A549 (cell line): ENCODE data around the gene JOSD2. TPM values are rescaled to one million over a fixed set of nuclear protein-coding genes. Genes with fewer than 3 reads are reported as not detected.

ENCODE experiments used
- ATAC-seq, 2 experiments: fragments of 200-7000 bp in 1 of 2; fragments of >200 bp in 1 of 2; cut with Nextera tagmentation in 1 of 2; cut with Tn5 transposase in 1 of 2; 3 replicates each; pipeline versions ENCODE4 v1.8.0 to v1.9.1; 2018 to 2020; ENCODE audit warnings: mild to moderate bottlenecking in 1 of 2, moderate library complexity in 1 of 2
- CTCF ChIA-PET: fragments of 300-600 bp; sonication (Branson Sonifier 250); formaldehyde crosslinking; extraction: SDS; loops from one replicate; lab custom pipeline; 2021; ENCODE audit warnings: antibody characterized with exemption, inconsistent platforms; lab: Yijun Ruan, JAX
- POLR2A ChIA-PET: fragments of 350-600 bp; formaldehyde crosslinking; extraction: SDS; loops from one replicate; lab custom pipeline; 2021; ENCODE audit warnings: antibody characterized with exemption, inconsistent platforms; lab: Yijun Ruan, JAX
- DNase-seq, 2 experiments: peaks; one replicate each; pipeline versions ENCODE4 v3.0.0 to v3.0.0-alpha.2; 2011 to 2016; ENCODE audit warnings: low read depth in 1 of 2, low spot score in 1 of 2
- FAIRE-seq: peaks from 2 replicates; lab custom pipeline; 2011; peaks lifted over from hg19 to GRCh38; lab: Jason Lieb, UNC
- H3K27ac ChIP-seq, 2 experiments: fragments of >200 bp; sonication (Bioruptor Twin); formaldehyde crosslinking; 3 replicates each; pipeline ENCODE4 v1.5.1; 2016 to 2017
- H3K4me1 ChIP-seq: fragments of >200 bp; sonication (Bioruptor Twin); formaldehyde crosslinking; 3 replicates; pipeline ENCODE4 v1.6.1; 2016
- H3K4me2 ChIP-seq: fragments of >200 bp; sonication (Bioruptor Twin); formaldehyde crosslinking; 3 replicates; pipeline ENCODE4 v1.6.1; 2016
- H3K4me3 ChIP-seq: fragments of >200 bp; sonication (Bioruptor Twin); formaldehyde crosslinking; 3 replicates; pipeline ENCODE4 v1.5.1; 2016
- H3K9me3 ChIP-seq: fragments of >200 bp; sonication (Bioruptor Twin); formaldehyde crosslinking; 3 replicates; pipeline ENCODE4 v1.6.1; 2016
- BCL3 ChIP-seq: fragments of >200 bp; sonication (Bioruptor Twin); formaldehyde crosslinking; IDR thresholded peaks from 3 replicates; pipeline ENCODE4 v1.6.1; 2016
- CEBPB ChIP-seq, 2 experiments: fragments of >200 bp in 1 of 2; sonication (Bioruptor Twin) in 1 of 2; formaldehyde crosslinking in 1 of 2; IDR thresholded peaks; 2 replicates each; pipeline ENCODE4 v1.6.1; 2012 to 2016
- CHD2 ChIP-seq: fragments of 150-350 bp; IDR thresholded peaks from 2 replicates; pipeline ENCODE4 v1.6.1; 2014; ENCODE audit warnings: low read length; ENCODE audit not compliant: partially characterized antibody
- EHMT2 ChIP-seq: fragments of 200-600 bp; sonication (generic); IDR thresholded peaks from 2 replicates; pipeline ENCODE4 v1.6.1; 2016; ENCODE audit warnings: antibody characterized with exemption, low read depth, mild to moderate bottlenecking, moderate library complexity
- EP300 ChIP-seq, 2 experiments: fragments of >200 bp; sonication (Bioruptor Twin); formaldehyde crosslinking; IDR thresholded peaks; 2 replicates in 1 of 2; 3 replicates in 1 of 2; pipeline ENCODE4 v1.6.1; 2016 to 2017
- FOSL2 ChIP-seq, 2 experiments: fragments of 450-650 bp in 1 of 2; fragments of >200 bp in 1 of 2; sonication (Bioruptor Twin) in 1 of 2; formaldehyde crosslinking; IDR thresholded peaks; 2 replicates each; pipeline versions ENCODE4 v1.5.0 to v1.6.1; 2016 to 2020; ENCODE audit warnings: mild to moderate bottlenecking in 1 of 2, moderate library complexity in 1 of 2
- HDAC2 ChIP-seq: fragments of 200-600 bp; sonication (generic); IDR thresholded peaks from 2 replicates; pipeline ENCODE4 v1.6.1; 2016
- HOXB13 ChIP-seq: fragments of 250-450 bp; sonication (Bioruptor Pico); IDR thresholded peaks from 2 replicates; pipeline ENCODE4 v1.5.0; 2020; ENCODE audit warnings: low read depth, mild to moderate bottlenecking, moderate library complexity
- KDM5A ChIP-seq: fragments of 200-600 bp; sonication (generic); IDR thresholded peaks from 2 replicates; pipeline ENCODE4 v1.6.1; 2016; ENCODE audit warnings: antibody characterized with exemption, mild to moderate bottlenecking
- NPAS2 ChIP-seq: fragments of 250-450 bp; sonication (Bioruptor Pico); IDR thresholded peaks from 2 replicates; pipeline ENCODE4 v1.8.0; 2022; ENCODE audit warnings: mild to moderate bottlenecking, moderate library complexity, borderline replicate concordance
- POLR2AphosphoS2 ChIP-seq: conservative IDR thresholded peaks from 2 replicates; pipeline ENCODE4 v1.6.1; 2012; ENCODE audit warnings: low read length, improper control_type of control experiment, inconsistent platforms
- RAD21 ChIP-seq, 2 experiments: fragments of >200 bp in 1 of 2; sonication (Bioruptor Twin) in 1 of 2; formaldehyde crosslinking in 1 of 2; IDR thresholded peaks in 1 of 2; conservative IDR thresholded peaks in 1 of 2; 2 replicates in 1 of 2; 3 replicates in 1 of 2; pipeline ENCODE4 v1.6.1; 2012 to 2018; ENCODE audit warnings: inconsistent platforms in 1 of 2
- RARB ChIP-seq: fragments of 250-450 bp; sonication (Bioruptor Pico); IDR thresholded peaks from 2 replicates; pipeline ENCODE4 v1.8.0; 2021; ENCODE audit warnings: mild to moderate bottlenecking, moderate library complexity
- RNF2 ChIP-seq: fragments of 200-600 bp; sonication (generic); IDR thresholded peaks from 2 replicates; pipeline ENCODE4 v1.6.1; 2016; ENCODE audit warnings: low read depth, mild to moderate bottlenecking, antibody characterized with exemption, moderate library complexity, borderline replicate concordance
- TP53 ChIP-seq: fragments of 250-450 bp; sonication (Bioruptor Pico); IDR thresholded peaks from 2 replicates; pipeline ENCODE4 v1.5.0; 2021; ENCODE audit warnings: mild to moderate bottlenecking, moderate library complexity
- USF2 ChIP-seq: fragments of 450-650 bp; IDR thresholded peaks from 2 replicates; pipeline ENCODE4 v1.6.1; 2014; ENCODE audit warnings: antibody characterized with exemption
- WGBS: methylation state at CpG from one replicate; pipeline ENCODE4 v1.1.6; 2017; ENCODE audit errors: missing lambda C conversion rate; 5-methylcytosine and 5-hydroxymethylcytosine counted together
- polyA plus RNA-seq, 4 experiments: library from polyadenylated mRNA; depleted of rRNA in 3 of 4; stranded (reverse); fragments of >200 nt; fragmentation: RNase III in 1 of 4; extraction: RNeasy Plus Mini Kit Qiagen cat#74134 plus additional on column Dnase treatment in 1 of 4; gene quantifications; 2 replicates in 3 of 4; 3 replicates in 1 of 4; pipeline ENCODE4 v1.2.3, GENCODE V29; 2011 to 2017
- TF ChIP-seq, protein P1 (sequence below): fragments of >200 bp; sonication (Bioruptor Twin); formaldehyde crosslinking; IDR thresholded peaks from 3 replicates; pipeline ENCODE4 v1.5.1; 2016
- TF ChIP-seq, protein P2 (sequence below): fragments of 250-450 bp; sonication (Bioruptor Pico); IDR thresholded peaks from 2 replicates; pipeline ENCODE4 v1.5.0; 2021; ENCODE audit warnings: mild to moderate bottlenecking, moderate library complexity, borderline replicate concordance

JOSD2 gene
- polyA plus RNA-seq, 2 of the 4 experiments (the other 2 are of a cell fraction): 24.2 to 61.7 TPM

DNA sequence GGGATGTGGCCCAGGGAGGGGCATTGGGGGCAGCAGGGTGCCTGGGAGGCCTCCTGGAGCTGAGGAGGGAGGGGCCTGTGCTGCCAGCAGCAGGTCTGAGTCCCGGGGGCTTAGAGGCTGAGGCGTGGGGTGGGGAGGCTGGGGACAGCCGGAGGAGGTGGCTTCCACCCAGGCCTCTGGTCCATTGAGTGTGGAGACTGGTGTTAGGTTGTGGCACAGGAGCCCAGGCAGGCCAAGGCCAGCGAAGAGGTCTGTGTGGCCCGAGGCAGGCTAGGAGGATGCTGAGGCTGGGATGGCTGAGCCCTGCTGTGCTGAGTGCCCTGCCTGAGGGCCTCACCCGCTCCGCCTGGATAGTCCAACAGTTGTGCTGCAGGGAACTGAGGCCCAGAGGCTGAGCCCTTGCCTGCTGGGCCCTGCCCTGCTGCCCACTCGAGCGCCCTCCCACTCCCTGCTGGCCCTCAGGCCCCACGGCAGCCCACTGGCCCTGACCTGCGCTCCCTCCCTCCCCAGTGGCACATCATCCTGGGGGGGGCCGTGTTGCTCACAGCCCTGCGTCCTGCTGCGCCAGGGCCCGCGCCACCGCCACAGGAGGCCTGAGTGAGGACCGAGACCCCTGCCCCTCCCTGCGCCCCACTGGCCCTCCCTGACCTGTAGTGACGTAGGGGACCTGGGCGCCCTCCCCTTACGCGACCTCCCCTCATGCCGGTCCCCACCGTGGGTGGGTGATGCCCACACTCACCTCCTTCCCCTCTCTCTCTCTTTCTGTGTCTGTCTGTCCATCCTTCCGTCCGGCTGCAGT is 29.4 kb downstream of the JOSD2 start (continued):
- no peak for TF ChIP-seq NPAS2
- no peak for TF ChIP-seq HDAC2
- TF ChIP-seq FOSL2 (IDR thresholded peaks at IDR 0.05): no peak
- no peak for TF ChIP-seq FOSL2 (CRISPR knock-in tag; IDR thresholded peaks at IDR 0.05)
- no peak for TF ChIP-seq POLR2AphosphoS2
- TF ChIP-seq BCL3: no peak
- TF ChIP-seq, all 56 proteins: peak for 0

- H3K4me2 ChIP-seq: no peak overlapping the region
- ChIA-PET POLR2A (no interaction called here), CTCF (interaction anchor here (0.9 to 3.6 kb wide), 13 partner anchors 7 to 333 kb away, joined by 3 to 29 read pairs (median 10); no protein-coding TSS in a partner anchor)
- WGBS: 91% methylated on average over 35 of the region's 37 CpGs
- TF ChIP-seq CHD2: no peak
- TF ChIP-seq RNF2: no peak
- no peak for TF ChIP-seq CEBPB (IDR thresholded peaks at IDR 0.05)
- TF ChIP-seq EP300 (IDR thresholded peaks at IDR 0.05): no peak
- TF ChIP-seq, protein P1, sequence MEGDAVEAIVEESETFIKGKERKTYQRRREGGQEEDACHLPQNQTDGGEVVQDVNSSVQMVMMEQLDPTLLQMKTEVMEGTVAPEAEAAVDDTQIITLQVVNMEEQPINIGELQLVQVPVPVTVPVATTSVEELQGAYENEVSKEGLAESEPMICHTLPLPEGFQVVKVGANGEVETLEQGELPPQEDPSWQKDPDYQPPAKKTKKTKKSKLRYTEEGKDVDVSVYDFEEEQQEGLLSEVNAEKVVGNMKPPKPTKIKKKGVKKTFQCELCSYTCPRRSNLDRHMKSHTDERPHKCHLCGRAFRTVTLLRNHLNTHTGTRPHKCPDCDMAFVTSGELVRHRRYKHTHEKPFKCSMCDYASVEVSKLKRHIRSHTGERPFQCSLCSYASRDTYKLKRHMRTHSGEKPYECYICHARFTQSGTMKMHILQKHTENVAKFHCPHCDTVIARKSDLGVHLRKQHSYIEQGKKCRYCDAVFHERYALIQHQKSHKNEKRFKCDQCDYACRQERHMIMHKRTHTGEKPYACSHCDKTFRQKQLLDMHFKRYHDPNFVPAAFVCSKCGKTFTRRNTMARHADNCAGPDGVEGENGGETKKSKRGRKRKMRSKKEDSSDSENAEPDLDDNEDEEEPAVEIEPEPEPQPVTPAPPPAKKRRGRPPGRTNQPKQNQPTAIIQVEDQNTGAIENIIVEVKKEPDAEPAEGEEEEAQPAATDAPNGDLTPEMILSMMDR: no peak
- TF ChIP-seq TP53 (CRISPR knock-in tag): no peak
- TF ChIP-seq EHMT2: no peak
- TF ChIP-seq RAD21 (conservative IDR thresholded peaks at IDR 0.05 in 1 of 2, IDR thresholded peaks at IDR 0.05 in 1 of 2): no peak
- no peak for TF ChIP-seq RARB (CRISPR knock-in tag)
- TF ChIP-seq, protein P2, sequence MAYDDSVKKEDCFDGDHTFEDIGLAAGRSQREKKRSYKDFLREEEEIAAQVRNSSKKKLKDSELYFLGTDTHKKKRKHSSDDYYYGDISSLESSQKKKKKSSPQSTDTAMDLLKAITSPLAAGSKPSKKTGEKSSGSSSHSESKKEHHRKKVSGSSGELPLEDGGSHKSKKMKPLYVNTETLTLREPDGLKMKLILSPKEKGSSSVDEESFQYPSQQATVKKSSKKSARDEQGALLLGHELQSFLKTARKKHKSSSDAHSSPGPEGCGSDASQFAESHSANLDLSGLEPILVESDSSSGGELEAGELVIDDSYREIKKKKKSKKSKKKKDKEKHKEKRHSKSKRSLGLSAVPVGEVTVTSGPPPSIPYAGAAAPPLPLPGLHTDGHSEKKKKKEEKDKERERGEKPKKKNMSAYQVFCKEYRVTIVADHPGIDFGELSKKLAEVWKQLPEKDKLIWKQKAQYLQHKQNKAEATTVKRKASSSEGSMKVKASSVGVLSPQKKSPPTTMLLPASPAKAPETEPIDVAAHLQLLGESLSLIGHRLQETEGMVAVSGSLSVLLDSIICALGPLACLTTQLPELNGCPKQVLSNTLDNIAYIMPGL: no peak
- TF ChIP-seq USF2: no peak
- no peak for TF ChIP-seq HOXB13 (CRISPR knock-in tag)
- TF ChIP-seq KDM5A: no peak
- TF ChIP-seq, all 56 proteins: peak for 0
- Histone ChIP-seq H3K27ac (no peak overlapping the region), H3K9me3 (peaks cover 3% of the 10 kb centered on the region), H3K4me3 (no peak overlapping the region), H3K4me1 (peaks cover 12% of the 10 kb centered on the region)
- ATAC-seq (no peak), FAIRE-seq (no peak), DNase-seq (no peak)
These were observed 30.5 kb downstream of the JOSD2 start for GRCh38 chr19:50480281-50481111.
